Type B pancreatic cell (in vitro differentiated cells): Measurements from ENCODE around the gene SCGB3A1. TPM values are rescaled to one million over a fixed set of nuclear protein-coding genes. Genes with fewer than 3 reads are reported as not detected.

Source experiments
- DNase-seq: peaks from one replicate; pipeline ENCODE4 v3.0.0; 2021; ENCODE audit warnings: mixed read lengths; ENCODE audit not compliant: unreplicated experiment; ENCODE audit errors: extremely low spot score
- H3K27ac Mint-ChIP-seq: 2 replicates; pipeline ENCODE4 v1.8.0; 2021; ENCODE audit warnings: mild to moderate bottlenecking, mixed read lengths
- H3K27me3 Mint-ChIP-seq: 2 replicates; pipeline ENCODE4 v1.8.0; 2021; ENCODE audit warnings: mixed read lengths
- H3K36me3 Mint-ChIP-seq: 2 replicates; pipeline ENCODE4 v1.8.0; 2021; ENCODE audit warnings: mixed read lengths
- H3K4me1 Mint-ChIP-seq: one replicate; pipeline ENCODE4 v1.8.0; 2021; ENCODE audit warnings: mixed read lengths; ENCODE audit not compliant: unreplicated experiment
- H3K4me3 Mint-ChIP-seq: 2 replicates; pipeline ENCODE4 v1.8.0; 2021; ENCODE audit warnings: mild to moderate bottlenecking, mixed read lengths
- H3K9me3 Mint-ChIP-seq: 2 replicates; pipeline ENCODE4 v1.8.0; 2021; ENCODE audit warnings: mixed read lengths
- CTCF ChIP-seq: fragments of 200-600 bp; sonication (generic); conservative IDR thresholded peaks from 2 replicates; pipeline ENCODE4 v1.5.0; 2021; ENCODE audit warnings: antibody characterized with exemption, mild to moderate bottlenecking
- total RNA-seq: library from RNA; stranded (reverse); gene quantifications from 2 replicates; pipeline ENCODE4 v1.2.1, GENCODE V29; 2021; ENCODE audit warnings: low replicate concordance

The SCGB3A1 gene
- total RNA-seq, 1 donor from 2014 or later = not detected

- no peaks in the 10 kb centered on the region for H3K27me3 Mint-ChIP-seq
- no peak for DNase-seq
- no peaks in the 10 kb centered on the region for H3K9me3 Mint-ChIP-seq
- H3K4me3 Mint-ChIP-seq = no peak overlapping the region
- peaks cover 9% of the 10 kb centered on the region for H3K4me1 Mint-ChIP-seq
- H3K36me3 Mint-ChIP-seq = no peaks in the 10 kb centered on the region
- H3K27ac Mint-ChIP-seq = no peak overlapping the region
- peak; percentile 12 for TF ChIP-seq CTCF
Measured at GRCh38 chr5:180606215-180606785, 15.0 kb upstream of the SCGB3A1 start.

GRCh38 chr5:180605554-180606214, 14.4 kb upstream of the SCGB3A1 start:
- Mint-ChIP-seq H3K27ac (no peak overlapping the region), H3K36me3 (no peaks in the 10 kb centered on the region), H3K4me3 (no peak overlapping the region), H3K9me3 (no peaks in the 10 kb centered on the region), H3K4me1 (peaks cover 9% of the 10 kb centered on the region), H3K27me3 (no peaks in the 10 kb centered on the region)
- DNase-seq = no peak
- TF ChIP-seq CTCF = peak; percentile 82

- H3K36me3 Mint-ChIP-seq = no peaks in the 10 kb centered on the region
- H3K9me3 Mint-ChIP-seq = no peaks in the 10 kb centered on the region
- peaks cover 9% of the 10 kb centered on the region for H3K4me1 Mint-ChIP-seq
- H3K27me3 Mint-ChIP-seq = no peaks in the 10 kb centered on the region
- no peak overlapping the region for H3K27ac Mint-ChIP-seq
- no peak overlapping the region for H3K4me3 Mint-ChIP-seq
- TF ChIP-seq CTCF = no peak
- no peak for DNase-seq
Measured at GRCh38 chr5:180604271-180604670, 13.0 kb upstream of the SCGB3A1 start.

GRCh38 chr5:180603076-180603594, 11.8 kb upstream of the SCGB3A1 start:
- H3K36me3 Mint-ChIP-seq = no peaks in the 10 kb centered on the region
- no peak overlapping the region for H3K4me3 Mint-ChIP-seq
- H3K9me3 Mint-ChIP-seq = no peaks in the 10 kb centered on the region
- no peak for TF ChIP-seq CTCF
- no peak for DNase-seq
- peaks cover 5% of the 10 kb centered on the region for H3K4me1 Mint-ChIP-seq
- H3K27me3 Mint-ChIP-seq = no peaks in the 10 kb centered on the region
- H3K27ac Mint-ChIP-seq = no peak overlapping the region

- Mint-ChIP-seq H3K27me3 (no peaks in the 10 kb centered on the region), H3K4me1 (no peaks in the 10 kb centered on the region), H3K36me3 (no peaks in the 10 kb centered on the region), H3K27ac (no peak overlapping the region), H3K9me3 (no peaks in the 10 kb centered on the region), H3K4me3 (no peak overlapping the region)
- DNase-seq = no peak
- no peak for TF ChIP-seq CTCF
Measured at GRCh38 chr5:180602481-180603075, 11.3 kb upstream of the SCGB3A1 start.
